HCT116 (cell line): Measurements from ENCODE around the gene WAC. TPM values are rescaled to one million over a fixed set of nuclear protein-coding genes. Genes with fewer than 3 reads are reported as not detected.
A peak's percentile ranks its signal among the peaks of the same experiment; 100 is the strongest.

Experiments
- ATAC-seq: fragments of 200-7000 bp; cut with Tn5 transposase; 2 replicates; pipeline ENCODE4 v1.9.1; 2020; ENCODE audit warnings: mild to moderate bottlenecking, moderate library complexity
- BruUV-seq: library from RNA; stranded (reverse); fragments of 400-500 nt; replicated peaks from 2 replicates; lab custom pipeline; 2021; lab: Mats Ljungman, UMichigan
- CTCF ChIA-PET: fragments of 300-600 bp; sonication (Branson Sonifier 250); formaldehyde crosslinking; loops from one replicate; lab custom pipeline; 2021; ENCODE audit warnings: antibody characterized with exemption; lab: Charles Lee
- POLR2A ChIA-PET: fragments of 300-600, 350-600 bp; sonication (Branson Sonifier 250); formaldehyde crosslinking; loops from one replicate; lab custom pipeline; 2021; ENCODE audit warnings: antibody characterized with exemption; lab: Charles Lee
- RAD21 ChIA-PET, 2 experiments: fragments of 300-600 bp; sonication (Branson Sonifier 250); formaldehyde crosslinking; loops; one replicate each; lab custom pipeline; 2023; ENCODE audit warnings: low total read pairs in 2 of 2; ENCODE audit not compliant: uncharacterized antibody in 2 of 2, unreplicated experiment in 2 of 2, low non-redundant PET in 1 of 2; lab: Charles Lee
- DNase-seq: peaks from one replicate; pipeline ENCODE4 v3.0.0-alpha.2; 2010; ENCODE audit warnings: low read depth, low spot score
- H2AFZ ChIP-seq: fragments of 200-600 bp; shearing (Covaris generic), sonication (generic); 2 replicates; pipeline ENCODE4 v1.6.1; 2017; ENCODE audit warnings: low read depth, mixed run types, mixed read lengths, antibody characterized with exemption, low read length; ENCODE audit not compliant: poor library complexity, severe bottlenecking
- H3K27ac ChIP-seq: 2 replicates; pipeline ENCODE4 v1.5.1; 2012; ENCODE audit warnings: low read depth, low read length
- H3K27me3 ChIP-seq: fragments of 200-600 bp; sonication (generic); 2 replicates; pipeline ENCODE4 v1.6.1; 2016; ENCODE audit warnings: mixed run types, low read length, mixed read lengths; ENCODE audit not compliant: insufficient read depth
- H3K36me3 ChIP-seq, 2 experiments: fragments of 200-500 bp in 1 of 2; fragments of 200-600 bp in 1 of 2; sonication (Bioruptor generic) in 1 of 2; sonication (generic) in 1 of 2; 2 replicates each; pipeline versions ENCODE4 v1.5.1 to v1.6.1; 2014 to 2016; ENCODE audit warnings: low read length in 2 of 2, inconsistent platforms in 1 of 2, mixed read lengths in 1 of 2, mixed run types in 1 of 2; ENCODE audit not compliant: insufficient read depth in 2 of 2, control insufficient read depth in 1 of 2
- H3K4me1 ChIP-seq, 2 experiments: fragments of 200-600 bp in 1 of 2; sonication (generic) in 1 of 2; 2 replicates each; pipeline versions ENCODE4 v1.5.1 to v1.6.1; 2012 to 2017; ENCODE audit warnings: low read length in 2 of 2, inconsistent platforms in 1 of 2, mild to moderate bottlenecking in 1 of 2, mixed read lengths in 1 of 2, mixed run types in 1 of 2, moderate library complexity in 1 of 2; ENCODE audit not compliant: insufficient read depth in 2 of 2, control insufficient read depth in 1 of 2
- H3K4me2 ChIP-seq: fragments of 200-600 bp; sonication (generic); 2 replicates; pipeline ENCODE4 v1.6.1; 2017; ENCODE audit warnings: mixed run types, low read length, mixed read lengths
- H3K4me3 ChIP-seq, 2 experiments: fragments of 200-600 bp in 1 of 2; sonication (generic) in 1 of 2; replicated peaks in 1 of 2; 2 replicates each; pipeline ENCODE4 v1.5.1; 2011 to 2016; ENCODE audit warnings: low read length in 2 of 2, control low read depth in 1 of 2, low read depth in 1 of 2, mild to moderate bottlenecking in 1 of 2, mixed read lengths in 1 of 2, mixed run types in 1 of 2
- H3K79me2 ChIP-seq: fragments of 200-600 bp; sonication (generic); 2 replicates; pipeline ENCODE4 v1.6.1; 2017; ENCODE audit warnings: mild to moderate bottlenecking, mixed run types, low read length, moderate library complexity, mixed read lengths; ENCODE audit not compliant: insufficient read depth
- H3K9ac ChIP-seq: fragments of 200-600 bp; sonication (generic); 2 replicates; pipeline ENCODE4 v1.6.1; 2016; ENCODE audit warnings: low read length, mixed read lengths
- H3K9me2 ChIP-seq: fragments of 200-600 bp; sonication (generic), shearing (Covaris generic); 2 replicates; pipeline ENCODE4 v1.6.1; 2017; ENCODE audit warnings: mixed run types, mild to moderate bottlenecking, moderate library complexity; ENCODE audit not compliant: insufficient read depth
- H3K9me3 ChIP-seq, 2 experiments: fragments of 200-500 bp in 1 of 2; fragments of 200-600 bp in 1 of 2; sonication (Bioruptor generic) in 1 of 2; sonication (generic) in 1 of 2; 2 replicates each; pipeline ENCODE4 v1.6.1; 2014 to 2017; ENCODE audit warnings: low read length in 2 of 2, mixed read lengths in 2 of 2, inconsistent platforms in 1 of 2, low read depth in 1 of 2, mild to moderate bottlenecking in 1 of 2, mixed run types in 1 of 2, moderate library complexity in 1 of 2; ENCODE audit not compliant: control insufficient read depth in 1 of 2, insufficient read depth in 1 of 2
- H4K20me1 ChIP-seq: fragments of 200-600 bp; sonication (generic), shearing (Covaris generic); 2 replicates; pipeline ENCODE4 v1.6.1; 2017; ENCODE audit warnings: mixed run types, mild to moderate bottlenecking, moderate library complexity; ENCODE audit not compliant: insufficient read depth
- CBX3 ChIP-seq: IDR thresholded peaks from 2 replicates; pipeline ENCODE4 v1.6.1; 2012; ENCODE audit warnings: low read depth
- CEBPB ChIP-seq: IDR thresholded peaks from 2 replicates; pipeline ENCODE4 v1.6.1; 2012; ENCODE audit warnings: low read depth
- CTCF ChIP-seq, 3 experiments: fragments of 200-600 bp in 1 of 3; sonication (generic) in 1 of 3; IDR thresholded peaks in 2 of 3; conservative IDR thresholded peaks in 1 of 3; 2 replicates each; pipeline ENCODE4 v1.5.1; 2012 to 2017; ENCODE audit warnings: low read depth in 2 of 3, low read length in 2 of 3, antibody characterized with exemption in 1 of 3, borderline replicate concordance in 1 of 3, control low read depth in 1 of 3, mild to moderate bottlenecking in 1 of 3, mixed read lengths in 1 of 3, mixed run types in 1 of 3, moderate library complexity in 1 of 3; ENCODE audit not compliant: insufficient read depth in 1 of 3
- EGR1 ChIP-seq: IDR thresholded peaks from 2 replicates; pipeline ENCODE4 v1.6.1; 2012; ENCODE audit warnings: low read depth
- ELF1 ChIP-seq: IDR thresholded peaks from 2 replicates; pipeline ENCODE4 v1.6.1; 2012; ENCODE audit warnings: low read depth, borderline replicate concordance
- EZH2 ChIP-seq: fragments of 200-600 bp; sonication (generic); IDR thresholded peaks from 2 replicates; pipeline ENCODE4 v1.6.1; 2017; ENCODE audit warnings: antibody characterized with exemption, mixed run types
- FOSL1 ChIP-seq: IDR thresholded peaks from 2 replicates; pipeline ENCODE4 v1.6.1; 2012; ENCODE audit warnings: low read depth
- JUND ChIP-seq: IDR thresholded peaks from 2 replicates; pipeline ENCODE4 v1.6.1; 2012
- POLR2A ChIP-seq: IDR thresholded peaks from 2 replicates; pipeline ENCODE4 v1.7.0; 2011; ENCODE audit warnings: borderline replicate concordance; ENCODE audit not compliant: insufficient read depth, insufficient read length; ENCODE audit errors: extremely low read depth
- POLR2AphosphoS5 ChIP-seq: IDR thresholded peaks from 2 replicates; pipeline ENCODE4 v1.6.1; 2011; ENCODE audit warnings: mild to moderate bottlenecking, low read depth, low read length, moderate library complexity
- RAD21 ChIP-seq: IDR thresholded peaks from 2 replicates; pipeline ENCODE4 v1.6.1; 2012; ENCODE audit warnings: low read depth, mild to moderate bottlenecking
- REST ChIP-seq: IDR thresholded peaks from 2 replicates; pipeline ENCODE4 v1.6.1; 2012; ENCODE audit warnings: low read depth
- SP1 ChIP-seq: IDR thresholded peaks from 2 replicates; pipeline ENCODE4 v1.6.1; 2012; ENCODE audit warnings: low read depth
- SRF ChIP-seq: IDR thresholded peaks from 2 replicates; pipeline ENCODE4 v1.6.1; 2012; ENCODE audit warnings: low read depth
- TCF7L2 ChIP-seq: IDR thresholded peaks from 2 replicates; pipeline ENCODE4 v1.7.0; 2011; ENCODE audit warnings: borderline replicate concordance, inconsistent platforms; ENCODE audit not compliant: insufficient read depth, insufficient read length; ENCODE audit errors: extremely low read depth
- ZBTB33 ChIP-seq: IDR thresholded peaks from 2 replicates; pipeline ENCODE4 v1.6.1; 2011; ENCODE audit warnings: mild to moderate bottlenecking, low read length, moderate library complexity; ENCODE audit not compliant: insufficient replicate concordance; ENCODE audit errors: extremely low read depth
- ZFX ChIP-seq: fragments of 450-650 bp; IDR thresholded peaks from 2 replicates; pipeline ENCODE4 v1.6.1; 2017
- ZNF274 ChIP-seq: fragments of 200-500 bp; sonication (Bioruptor generic); IDR thresholded peaks from 2 replicates; pipeline ENCODE4 v1.6.1; 2014; ENCODE audit warnings: mild to moderate bottlenecking, low read depth, low read length, inconsistent platforms
- intact Hi-C: fragments of 100-400 bp; cut with micrococcal nuclease; formaldehyde crosslinking; loops from 2 replicates; pipeline ENCODE4 v1.10.0; 2022
- total RNA-seq: library from RNA; stranded (reverse); gene quantifications from one replicate; pipeline ENCODE4 v1.2.1, GENCODE V29; 2021; ENCODE audit not compliant: unreplicated experiment
- TF ChIP-seq, protein P1 (sequence below): IDR thresholded peaks from 2 replicates; pipeline ENCODE4 v1.6.1; 2012

Gene WAC
- total RNA-seq, 1 experiment from 2014 or later: 117 TPM

- ChIA-PET POLR2A (interaction anchor here (0.6 kb wide), 1 partner anchor 25 kb away, joined by 8 read pairs; no protein-coding TSS in a partner anchor), CTCF (no interaction called here), RAD21 (no interaction called here)
- ATAC-seq (no peak), DNase-seq (no peak)
- intact Hi-C loops: no loop called here
- peaks cover 15% of the 10 kb centered on the region; the same call in 1 of the 2 replicates for H4K20me1 ChIP-seq
- peaks cover 52% of the 10 kb centered on the region for H3K79me2 ChIP-seq
- no peak overlapping the region; a peak in 1 of 4 replicates for H3K4me3 ChIP-seq
- no peak overlapping the region for H2AFZ ChIP-seq
- no peak overlapping the region for H3K9ac ChIP-seq
- no peaks in the 10 kb centered on the region for H3K27me3 ChIP-seq
- H3K9me3 ChIP-seq: no peaks in the 10 kb centered on the region
- TF ChIP-seq SRF: no peak
- no peak for TF ChIP-seq REST
- no peak for TF ChIP-seq FOSL1
- no peak for TF ChIP-seq SP1
- TF ChIP-seq POLR2A: no peak
- TF ChIP-seq EZH2: no peak
- no peak for TF ChIP-seq EGR1
- no peak for TF ChIP-seq CTCF (IDR thresholded peaks at IDR 0.05 in 2 of 3, conservative IDR thresholded peaks at IDR 0.05 in 1 of 3; ENCODE audit: borderline replicate concordance in 1 of 3, insufficient read depth in 1 of 3, low read depth in 2 of 3, low read length in 2 of 3)
- TF ChIP-seq CBX3: no peak
- TF ChIP-seq TCF7L2: no peak
- TF ChIP-seq ZNF274: no peak
- TF ChIP-seq ELF1: no peak
- no peak for TF ChIP-seq RAD21
- no peak for TF ChIP-seq ZFX
- TF ChIP-seq, protein P1, sequence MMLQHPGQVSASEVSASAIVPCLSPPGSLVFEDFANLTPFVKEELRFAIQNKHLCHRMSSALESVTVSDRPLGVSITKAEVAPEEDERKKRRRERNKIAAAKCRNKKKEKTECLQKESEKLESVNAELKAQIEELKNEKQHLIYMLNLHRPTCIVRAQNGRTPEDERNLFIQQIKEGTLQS: no peak
- no peak for TF ChIP-seq POLR2AphosphoS5
- no peak for TF ChIP-seq JUND
- TF ChIP-seq CEBPB: no peak
- no peak for TF ChIP-seq ZBTB33
- no peak overlapping the region for H3K27ac ChIP-seq
- peaks cover 8 to 14% of the 10 kb centered on the region in 2 experiments for H3K36me3 ChIP-seq
- peaks cover 4 to 22% of the 10 kb centered on the region in 2 experiments; a peak in 3 of 4 replicates for H3K4me1 ChIP-seq
- no peaks in the 10 kb centered on the region for H3K9me2 ChIP-seq
- H3K4me2 ChIP-seq: peak overlapping the region; percentile 89
- no TSS peak for BruUV-seq
Observed at GRCh38 chr10:28530751-28531150, 2.2 kb upstream of the WAC start.
